ENCODE measurements around the gene ABLIM1. TPM values are rescaled to one million over a fixed set of nuclear protein-coding genes. Genes with fewer than 3 reads are reported as not detected.

The ABLIM1 gene
- polyA plus RNA-seq, 1 donor from 2014 or later, result 10.1 TPM

DNA sequence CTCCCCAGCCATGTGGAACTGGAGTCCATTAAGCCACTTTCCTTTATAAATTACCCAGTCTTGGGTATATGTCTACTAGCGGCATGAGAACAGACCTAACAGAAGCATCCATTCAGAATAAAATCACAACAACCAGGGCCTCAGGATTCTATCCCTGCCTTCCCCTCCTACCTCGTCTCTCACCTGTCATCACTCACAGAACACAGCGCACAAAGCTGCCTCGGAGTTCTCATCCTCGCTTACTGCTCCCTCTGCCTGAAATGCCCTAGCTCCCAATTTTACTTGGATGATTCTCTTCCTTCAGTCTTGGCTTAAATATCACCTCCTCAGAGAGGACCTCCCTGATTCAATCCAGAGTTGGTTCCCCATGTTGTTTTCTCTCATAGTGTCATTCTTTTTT is 183.1 kb downstream of the ABLIM1 start:
- no peaks in the 10 kb centered on the region for H4K20me1 ChIP-seq (ENCODE audit: insufficient read depth)
- no peaks in the 10 kb centered on the region for H3K79me2 ChIP-seq (replicated peaks; ENCODE audit: insufficient read depth, low read length)
- no peak overlapping the region for H3K4me2 ChIP-seq (ENCODE audit: low read length)
- no peaks in the 10 kb centered on the region for H3F3A ChIP-seq (ENCODE audit: insufficient read depth, low read length, poor library complexity, severe bottlenecking)
- no peaks in the 10 kb centered on the region for H3K36me3 ChIP-seq (ENCODE audit: insufficient read depth, low read length)
- no peak overlapping the region for H3K4me3 ChIP-seq (ENCODE audit: low read length)
- no peaks in the 10 kb centered on the region for H3K9me3 ChIP-seq (ENCODE audit: low read length)
- no peaks in the 10 kb centered on the region for H3K27me3 ChIP-seq (ENCODE audit: insufficient read depth, low read depth, low read length)
- H3K9ac ChIP-seq (ENCODE audit: low read length), result no peak overlapping the region
- no peak overlapping the region for H3K27ac ChIP-seq (ENCODE audit: low read length)
- TF ChIP-seq, protein P1, sequence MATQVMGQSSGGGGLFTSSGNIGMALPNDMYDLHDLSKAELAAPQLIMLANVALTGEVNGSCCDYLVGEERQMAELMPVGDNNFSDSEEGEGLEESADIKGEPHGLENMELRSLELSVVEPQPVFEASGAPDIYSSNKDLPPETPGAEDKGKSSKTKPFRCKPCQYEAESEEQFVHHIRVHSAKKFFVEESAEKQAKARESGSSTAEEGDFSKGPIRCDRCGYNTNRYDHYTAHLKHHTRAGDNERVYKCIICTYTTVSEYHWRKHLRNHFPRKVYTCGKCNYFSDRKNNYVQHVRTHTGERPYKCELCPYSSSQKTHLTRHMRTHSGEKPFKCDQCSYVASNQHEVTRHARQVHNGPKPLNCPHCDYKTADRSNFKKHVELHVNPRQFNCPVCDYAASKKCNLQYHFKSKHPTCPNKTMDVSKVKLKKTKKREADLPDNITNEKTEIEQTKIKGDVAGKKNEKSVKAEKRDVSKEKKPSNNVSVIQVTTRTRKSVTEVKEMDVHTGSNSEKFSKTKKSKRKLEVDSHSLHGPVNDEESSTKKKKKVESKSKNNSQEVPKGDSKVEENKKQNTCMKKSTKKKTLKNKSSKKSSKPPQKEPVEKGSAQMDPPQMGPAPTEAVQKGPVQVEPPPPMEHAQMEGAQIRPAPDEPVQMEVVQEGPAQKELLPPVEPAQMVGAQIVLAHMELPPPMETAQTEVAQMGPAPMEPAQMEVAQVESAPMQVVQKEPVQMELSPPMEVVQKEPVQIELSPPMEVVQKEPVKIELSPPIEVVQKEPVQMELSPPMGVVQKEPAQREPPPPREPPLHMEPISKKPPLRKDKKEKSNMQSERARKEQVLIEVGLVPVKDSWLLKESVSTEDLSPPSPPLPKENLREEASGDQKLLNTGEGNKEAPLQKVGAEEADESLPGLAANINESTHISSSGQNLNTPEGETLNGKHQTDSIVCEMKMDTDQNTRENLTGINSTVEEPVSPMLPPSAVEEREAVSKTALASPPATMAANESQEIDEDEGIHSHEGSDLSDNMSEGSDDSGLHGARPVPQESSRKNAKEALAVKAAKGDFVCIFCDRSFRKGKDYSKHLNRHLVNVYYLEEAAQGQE (IDR thresholded peaks at IDR 0.05; ENCODE audit: borderline replicate concordance), result no peak
- TF ChIP-seq, protein P2, sequence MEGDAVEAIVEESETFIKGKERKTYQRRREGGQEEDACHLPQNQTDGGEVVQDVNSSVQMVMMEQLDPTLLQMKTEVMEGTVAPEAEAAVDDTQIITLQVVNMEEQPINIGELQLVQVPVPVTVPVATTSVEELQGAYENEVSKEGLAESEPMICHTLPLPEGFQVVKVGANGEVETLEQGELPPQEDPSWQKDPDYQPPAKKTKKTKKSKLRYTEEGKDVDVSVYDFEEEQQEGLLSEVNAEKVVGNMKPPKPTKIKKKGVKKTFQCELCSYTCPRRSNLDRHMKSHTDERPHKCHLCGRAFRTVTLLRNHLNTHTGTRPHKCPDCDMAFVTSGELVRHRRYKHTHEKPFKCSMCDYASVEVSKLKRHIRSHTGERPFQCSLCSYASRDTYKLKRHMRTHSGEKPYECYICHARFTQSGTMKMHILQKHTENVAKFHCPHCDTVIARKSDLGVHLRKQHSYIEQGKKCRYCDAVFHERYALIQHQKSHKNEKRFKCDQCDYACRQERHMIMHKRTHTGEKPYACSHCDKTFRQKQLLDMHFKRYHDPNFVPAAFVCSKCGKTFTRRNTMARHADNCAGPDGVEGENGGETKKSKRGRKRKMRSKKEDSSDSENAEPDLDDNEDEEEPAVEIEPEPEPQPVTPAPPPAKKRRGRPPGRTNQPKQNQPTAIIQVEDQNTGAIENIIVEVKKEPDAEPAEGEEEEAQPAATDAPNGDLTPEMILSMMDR (IDR thresholded peaks at IDR 0.05; ENCODE audit: poor library complexity, severe bottlenecking), result no peak
- TF ChIP-seq TAF1 (IDR thresholded peaks at IDR 0.05; ENCODE audit: low read depth), result no peak
- no peak for TF ChIP-seq SMC3 (conservative IDR thresholded peaks at IDR 0.05; ENCODE audit: poor library complexity)
- TF ChIP-seq EP300 (conservative IDR thresholded peaks at IDR 0.05; ENCODE audit: poor library complexity, severe bottlenecking), result no peak
- H2AFZ ChIP-seq (ENCODE audit: low read depth, low read length), result no peak overlapping the region
- H3K9me2 ChIP-seq (ENCODE audit: insufficient read depth, low read length), result no peaks in the 10 kb centered on the region

DNA sequence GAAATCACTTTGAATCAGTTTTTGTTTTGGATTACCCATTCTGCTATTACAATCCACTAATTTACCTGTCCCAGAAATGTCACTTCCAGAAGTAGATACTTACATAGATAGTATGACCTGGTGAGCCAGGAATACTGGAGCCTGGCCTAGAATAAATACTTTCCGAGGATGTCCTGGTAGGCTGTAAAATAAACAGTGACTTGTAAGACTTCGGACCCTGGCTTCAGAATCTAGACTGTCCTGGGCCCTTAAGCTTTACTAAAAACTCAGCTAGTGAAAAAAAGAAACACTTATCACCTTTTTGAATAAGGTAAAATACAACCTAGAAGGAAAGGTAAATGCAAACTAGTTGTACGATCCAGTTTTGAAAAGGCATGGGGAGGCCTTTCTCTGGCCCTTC is 184.3 kb downstream of the ABLIM1 start:
- Histone ChIP-seq H3K27me3 (ENCODE audit: insufficient read depth, low read depth, low read length) (no peaks in the 10 kb centered on the region), H3K36me3 (ENCODE audit: insufficient read depth, low read length) (no peaks in the 10 kb centered on the region), H3K27ac (ENCODE audit: low read length) (no peak overlapping the region), H3K9me2 (ENCODE audit: insufficient read depth, low read length) (no peaks in the 10 kb centered on the region), H3F3A (ENCODE audit: insufficient read depth, low read length, poor library complexity, severe bottlenecking) (no peaks in the 10 kb centered on the region), H2AFZ (ENCODE audit: low read depth, low read length) (no peak overlapping the region), H3K79me2 (replicated peaks; ENCODE audit: insufficient read depth, low read length) (no peaks in the 10 kb centered on the region), H3K4me2 (ENCODE audit: low read length) (no peak overlapping the region), H3K9me3 (ENCODE audit: low read length) (no peaks in the 10 kb centered on the region), H4K20me1 (ENCODE audit: insufficient read depth) (no peaks in the 10 kb centered on the region), H3K9ac (ENCODE audit: low read length) (no peak overlapping the region), H3K4me3 (ENCODE audit: low read length) (no peak overlapping the region)
- TF ChIP-seq, protein P1 (IDR thresholded peaks at IDR 0.05; ENCODE audit: borderline replicate concordance), result no peak
- TF ChIP-seq EZH2 (IDR thresholded peaks at IDR 0.05; ENCODE audit: borderline replicate concordance, insufficient read depth, low read length, poor library complexity, severe bottlenecking) (no peak), EP300 (conservative IDR thresholded peaks at IDR 0.05; ENCODE audit: poor library complexity, severe bottlenecking) (no peak)
- TF ChIP-seq, protein P2 (IDR thresholded peaks at IDR 0.05; ENCODE audit: poor library complexity, severe bottlenecking), result no peak
